ENCODE measurements around the gene FNDC1.

DNA sequence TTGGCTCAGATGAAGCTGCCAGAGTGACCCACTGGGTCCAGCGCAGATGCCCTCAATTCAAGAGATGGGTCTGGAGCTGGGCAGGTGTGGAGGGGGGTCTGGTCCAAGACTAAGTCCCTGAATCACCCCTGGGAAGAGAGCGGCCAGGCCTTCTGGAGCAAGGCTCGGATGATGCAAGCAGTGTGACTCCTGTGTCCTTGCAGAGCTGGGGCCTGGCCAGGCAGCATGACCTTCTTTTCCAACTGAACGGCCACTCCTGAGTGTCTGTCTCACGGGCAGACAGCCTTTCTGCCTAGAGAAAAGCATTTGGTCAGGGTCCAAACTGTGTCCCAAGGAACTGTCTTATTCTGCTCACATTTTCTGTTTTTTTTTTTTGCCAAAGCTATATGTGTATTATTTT is 42.6 kb upstream of the FNDC1 start:
- TF ChIP-seq, protein P1, sequence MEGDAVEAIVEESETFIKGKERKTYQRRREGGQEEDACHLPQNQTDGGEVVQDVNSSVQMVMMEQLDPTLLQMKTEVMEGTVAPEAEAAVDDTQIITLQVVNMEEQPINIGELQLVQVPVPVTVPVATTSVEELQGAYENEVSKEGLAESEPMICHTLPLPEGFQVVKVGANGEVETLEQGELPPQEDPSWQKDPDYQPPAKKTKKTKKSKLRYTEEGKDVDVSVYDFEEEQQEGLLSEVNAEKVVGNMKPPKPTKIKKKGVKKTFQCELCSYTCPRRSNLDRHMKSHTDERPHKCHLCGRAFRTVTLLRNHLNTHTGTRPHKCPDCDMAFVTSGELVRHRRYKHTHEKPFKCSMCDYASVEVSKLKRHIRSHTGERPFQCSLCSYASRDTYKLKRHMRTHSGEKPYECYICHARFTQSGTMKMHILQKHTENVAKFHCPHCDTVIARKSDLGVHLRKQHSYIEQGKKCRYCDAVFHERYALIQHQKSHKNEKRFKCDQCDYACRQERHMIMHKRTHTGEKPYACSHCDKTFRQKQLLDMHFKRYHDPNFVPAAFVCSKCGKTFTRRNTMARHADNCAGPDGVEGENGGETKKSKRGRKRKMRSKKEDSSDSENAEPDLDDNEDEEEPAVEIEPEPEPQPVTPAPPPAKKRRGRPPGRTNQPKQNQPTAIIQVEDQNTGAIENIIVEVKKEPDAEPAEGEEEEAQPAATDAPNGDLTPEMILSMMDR (IDR thresholded peaks at IDR 0.05) = no peak
- no peak for TF ChIP-seq POLR2A (IDR thresholded peaks at IDR 0.05)

Measured in thyroid gland (tissue), 4 donors.